Middle frontal gyrus (tissue), 1 donor: Measurements from ENCODE around the gene IKZF4.
"Not testable (repeated sequence)": the region's sequence is repeated elsewhere in the genome, so short reads cannot be mapped to it uniquely, and the experiment has no call there.

Source experiments
- DNase-seq: peaks from one replicate; pipeline ENCODE4 v3.0.0-alpha.2; 2015; ENCODE audit warnings: low spot score; ENCODE audit errors: extremely low spot score

IKZF4 gene

DNA sequence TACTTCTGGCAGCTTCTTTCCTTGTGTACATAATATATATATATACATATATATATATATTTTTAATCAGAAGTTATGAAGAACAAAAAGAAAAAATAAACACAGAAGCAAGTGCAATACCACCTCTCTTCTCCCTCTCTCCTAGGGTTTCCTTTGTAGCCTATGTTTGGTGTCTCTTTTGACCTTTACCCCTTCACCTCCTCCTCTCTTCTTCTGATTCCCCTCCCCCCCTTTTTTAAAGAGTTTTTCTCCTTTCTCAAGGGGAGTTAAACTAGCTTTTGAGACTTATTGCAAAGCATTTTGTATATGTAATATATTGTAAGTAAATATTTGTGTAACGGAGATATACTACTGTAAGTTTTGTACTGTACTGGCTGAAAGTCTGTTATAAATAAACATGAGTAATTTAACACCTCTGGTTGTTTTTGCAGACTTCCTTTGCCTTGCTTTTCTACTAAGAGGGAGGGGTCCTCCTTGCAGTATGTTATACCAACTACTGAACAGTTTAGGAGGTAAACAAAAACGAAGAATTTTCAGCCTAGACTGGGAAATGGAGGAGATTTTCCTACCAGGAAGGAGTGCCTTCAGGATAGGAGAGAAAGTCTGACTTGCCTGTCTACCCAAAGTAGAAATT is 17.3 kb downstream of the IKZF4 start:
- no peak for DNase-seq

DNA sequence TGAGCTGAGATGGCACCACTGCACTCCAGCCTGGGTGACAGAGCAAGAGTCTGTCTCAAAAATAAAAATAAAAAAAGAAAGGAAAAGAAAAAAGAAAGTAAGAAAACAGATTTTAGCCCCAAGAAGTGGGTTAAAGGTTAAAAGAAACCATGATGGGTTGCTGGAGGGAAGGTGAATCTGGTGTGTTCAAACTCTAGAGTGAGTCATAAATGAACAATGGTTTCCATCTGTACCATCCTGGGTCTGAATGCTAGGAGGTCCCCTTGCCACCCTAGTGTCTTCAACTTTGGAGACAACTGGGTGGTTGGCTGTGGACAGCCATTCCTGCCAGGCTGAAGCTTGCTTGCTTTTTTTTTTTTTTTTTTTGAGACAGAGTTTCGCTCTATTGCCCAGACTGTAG is 19.3 kb downstream of the IKZF4 start:
- no peak for DNase-seq

DNA sequence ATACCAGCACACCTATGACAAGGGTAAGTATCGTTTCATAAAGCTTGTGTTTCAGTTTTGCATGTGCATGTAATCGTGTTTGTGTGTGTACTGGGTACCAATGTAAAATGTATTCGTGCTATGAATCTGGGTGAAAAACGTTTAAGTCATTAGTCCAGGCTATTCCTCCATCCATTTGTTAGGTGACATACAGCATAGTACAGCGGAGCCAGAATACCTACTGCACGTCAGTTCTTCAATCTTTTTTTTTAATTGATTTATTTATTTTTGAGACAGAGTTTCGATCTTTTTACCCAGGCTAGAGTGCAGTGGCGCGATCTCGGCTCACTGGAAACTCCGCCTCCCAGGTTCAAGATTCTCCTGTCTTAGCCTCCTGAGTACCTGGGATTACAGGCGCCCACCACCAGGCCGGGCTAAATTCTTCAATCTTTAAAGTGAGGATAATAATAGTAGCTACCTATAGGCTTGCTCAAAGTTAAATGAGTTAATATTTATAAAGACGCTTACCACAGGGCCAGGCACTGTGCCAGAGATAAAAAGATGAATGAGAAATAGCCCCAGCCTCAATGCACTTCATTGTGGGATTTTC is 20.2 kb downstream of the IKZF4 start:
- DNase-seq = no peak

DNA sequence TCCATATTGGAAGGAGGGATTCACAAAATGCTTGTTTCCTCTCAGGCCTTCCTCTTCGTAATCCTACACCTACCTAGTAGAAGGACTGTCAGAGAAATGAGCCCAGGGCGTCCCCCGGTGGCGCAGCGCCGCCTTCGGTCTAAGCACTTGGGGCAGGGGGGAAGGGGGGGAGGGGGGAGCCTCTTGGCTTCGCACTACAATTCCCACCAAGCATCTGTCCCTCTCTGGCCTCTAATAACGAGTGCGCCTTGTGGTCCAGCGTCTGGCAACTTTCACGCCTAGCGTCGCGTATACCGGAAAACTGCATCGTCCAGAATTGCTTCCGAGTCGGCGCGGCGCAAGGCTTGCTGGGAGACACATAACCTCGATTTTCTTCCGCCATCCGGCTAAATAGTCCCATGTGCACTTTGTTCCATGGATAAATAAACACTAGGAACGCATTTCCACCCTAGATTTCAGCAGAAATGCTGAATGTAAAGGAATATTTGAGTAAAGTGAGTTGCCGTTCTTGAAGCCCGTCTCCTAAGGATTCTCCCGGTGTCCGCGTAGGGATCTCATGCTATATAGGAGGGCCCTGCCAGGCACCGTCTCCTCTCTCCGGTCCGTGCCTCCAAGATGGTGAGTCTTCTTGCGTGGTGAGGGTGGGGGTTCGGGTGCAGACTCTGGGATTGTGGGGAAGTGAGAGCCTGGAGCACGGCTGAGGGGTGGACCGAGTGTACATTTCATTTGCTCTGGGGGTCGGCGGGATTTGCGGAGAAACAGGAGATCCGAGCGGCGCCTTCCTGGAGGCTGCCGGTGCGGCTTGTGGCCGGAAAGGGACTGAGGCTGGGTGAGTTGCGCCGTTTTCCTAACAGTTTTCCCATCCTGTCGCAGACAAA is 20.9 kb downstream of the IKZF4 start, which contains the start of gene RPS26:
RPS26 (plus strand) TSS at position 367 of the 878 bp plus-strand sequence; CDS start at position 616, 249 bp downstream.
- peak; percentile 95 for DNase-seq

DNA sequence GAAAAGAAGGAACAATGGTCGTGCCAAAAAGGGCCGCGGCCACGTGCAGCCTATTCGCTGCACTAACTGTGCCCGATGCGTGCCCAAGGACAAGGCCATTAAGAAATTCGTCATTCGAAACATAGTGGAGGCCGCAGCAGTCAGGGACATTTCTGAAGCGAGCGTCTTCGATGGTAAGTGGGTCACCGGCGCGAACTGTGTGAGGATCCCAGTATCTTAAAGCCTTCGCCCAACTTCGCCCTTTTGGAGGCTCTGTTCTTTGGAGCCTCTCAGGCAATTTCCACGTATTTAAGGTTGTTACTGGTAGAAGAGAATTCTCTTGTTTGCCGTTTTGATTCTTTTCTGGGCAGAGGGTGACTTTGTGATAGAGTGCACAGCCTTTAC is 21.6 kb downstream of the IKZF4 start:
- not testable (repeated sequence) for DNase-seq

DNA sequence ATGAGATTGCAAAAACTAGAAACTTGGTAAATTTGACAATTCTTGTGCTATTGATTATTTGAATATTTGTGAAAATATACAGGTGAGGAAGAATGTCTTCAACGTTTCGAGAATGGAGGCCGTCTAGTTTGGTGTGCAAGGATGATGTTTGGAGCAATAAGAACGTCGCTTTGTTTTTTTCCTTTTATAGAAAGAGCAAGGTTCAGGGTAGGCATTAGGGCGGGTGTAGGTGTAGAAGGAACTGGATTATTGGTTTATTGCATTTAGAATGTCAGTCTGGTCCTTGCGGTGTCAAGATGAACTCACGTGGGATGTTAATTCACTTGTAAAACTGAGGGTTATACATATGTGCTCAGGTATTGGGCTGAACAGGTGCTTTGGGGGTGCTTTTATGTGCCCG is 22.0 kb downstream of the IKZF4 start:
- no peak for DNase-seq

DNA sequence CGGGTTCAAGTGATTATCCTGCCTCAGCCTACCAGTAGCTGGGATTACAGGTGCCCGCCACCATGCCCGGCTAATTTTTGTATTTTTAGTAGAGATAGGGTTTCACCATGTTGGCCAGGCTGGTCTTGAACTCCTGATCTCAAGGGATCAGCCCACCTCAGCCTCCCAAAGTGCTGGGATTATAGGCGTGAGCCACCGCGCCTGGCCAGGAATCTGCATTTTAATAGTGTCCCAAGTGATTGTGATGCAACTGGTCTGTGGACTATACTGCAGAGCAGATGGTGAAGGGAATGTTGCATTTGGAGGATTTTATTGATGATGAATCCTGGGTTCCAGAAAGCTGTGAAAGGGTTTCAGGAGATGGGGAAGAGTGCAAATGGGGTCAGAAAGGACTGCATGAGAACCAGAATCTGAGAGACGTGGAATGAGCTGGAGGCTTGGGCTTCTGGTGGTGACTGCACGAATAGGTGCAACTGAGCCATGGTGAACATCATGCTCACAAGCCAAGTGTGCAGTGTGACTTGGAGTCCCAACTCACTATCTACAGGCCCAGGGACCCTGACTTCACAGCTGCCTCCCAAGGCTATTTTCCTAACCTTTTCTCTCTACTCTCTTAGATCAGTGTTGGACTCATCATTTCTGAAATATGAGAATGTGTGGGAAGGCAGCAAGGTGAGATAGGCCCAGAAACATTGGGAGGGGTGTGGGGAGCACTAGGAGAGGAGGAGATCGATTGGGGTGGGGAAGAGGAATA is 25.4 kb downstream of the IKZF4 start:
- no peak for DNase-seq

DNA sequence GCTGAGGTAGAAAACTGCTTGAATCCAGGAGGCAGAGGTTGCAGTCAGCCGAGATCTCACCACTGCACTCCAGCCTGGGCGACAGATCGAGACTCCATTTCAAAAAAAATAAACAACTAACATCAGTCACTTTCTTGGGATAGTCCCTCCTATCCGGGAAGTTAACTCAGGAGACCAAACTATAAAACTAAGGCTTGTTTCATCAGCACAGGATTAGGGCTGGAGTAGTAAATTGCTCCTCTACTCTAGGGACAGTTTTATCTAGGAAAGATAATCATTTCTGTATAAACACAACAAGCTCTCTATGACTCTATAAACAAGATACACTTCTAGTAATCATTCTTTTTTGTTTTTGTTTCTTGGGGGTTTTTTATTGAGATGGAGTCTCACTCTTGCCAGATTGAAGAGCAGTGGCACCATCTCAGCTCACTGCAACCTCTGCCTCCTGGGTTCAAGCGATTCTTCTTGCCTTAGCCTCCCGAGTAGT is 32.6 kb downstream of the IKZF4 start:
- no peak for DNase-seq

DNA sequence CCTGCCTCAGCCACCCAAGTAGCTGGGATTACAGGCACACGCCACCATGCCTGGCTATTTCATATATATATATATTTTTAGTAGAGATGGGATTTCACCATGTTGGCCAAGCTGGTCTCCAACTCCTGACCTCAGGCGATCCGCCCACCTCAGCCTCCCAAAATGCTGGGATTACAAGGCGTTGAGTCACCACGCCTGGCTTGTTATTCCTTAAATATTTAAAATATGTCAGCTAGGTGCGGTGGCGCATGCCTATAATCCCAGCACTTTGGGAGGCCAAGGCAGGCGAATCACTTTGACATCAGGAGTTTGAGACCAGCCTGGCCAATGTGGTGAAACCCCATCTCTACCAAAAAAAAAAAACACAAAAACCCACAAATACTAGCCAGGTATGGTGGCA is 39.1 kb downstream of the IKZF4 start:
- not testable (repeated sequence) for DNase-seq

DNA sequence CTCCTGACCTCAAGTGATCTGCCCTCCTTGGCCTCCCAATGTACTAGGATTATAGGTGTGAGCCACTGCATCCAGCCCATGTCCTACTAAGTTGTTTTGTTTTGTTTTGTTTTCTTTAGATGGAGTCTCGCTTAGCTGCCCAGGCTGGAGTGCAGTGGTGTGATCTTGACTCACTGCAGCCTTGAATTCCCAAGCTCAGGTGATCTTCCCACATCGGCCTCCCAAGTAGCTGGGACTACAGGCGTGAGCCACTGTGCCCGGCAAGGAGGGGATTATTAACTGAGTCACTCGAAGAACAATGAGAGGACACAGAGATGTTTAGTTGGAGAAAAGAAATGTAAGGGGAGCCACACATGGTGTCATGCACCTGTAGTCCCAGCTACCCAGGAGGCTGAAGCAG is 41.1 kb downstream of the IKZF4 start:
- DNase-seq = no peak

DNA sequence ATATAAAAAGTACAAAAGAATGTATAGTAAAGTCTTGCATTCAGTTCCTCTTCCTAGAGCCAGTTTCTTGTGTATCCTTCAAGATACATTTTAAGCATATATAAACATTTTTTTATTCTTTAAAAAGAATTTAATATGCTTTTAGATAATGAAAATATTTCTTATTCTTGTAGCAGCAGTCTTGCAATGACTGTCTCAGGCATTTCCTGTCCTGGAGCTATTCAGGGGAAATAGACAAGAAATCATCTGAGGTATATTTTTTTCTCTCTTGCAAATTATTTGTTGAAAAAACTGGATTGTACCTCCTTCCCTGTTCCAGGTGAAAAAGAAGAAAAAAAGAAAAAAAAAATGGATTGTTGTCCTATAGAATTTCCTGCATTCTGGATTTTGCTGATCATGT is 42.2 kb downstream of the IKZF4 start:
- no peak for DNase-seq

DNA sequence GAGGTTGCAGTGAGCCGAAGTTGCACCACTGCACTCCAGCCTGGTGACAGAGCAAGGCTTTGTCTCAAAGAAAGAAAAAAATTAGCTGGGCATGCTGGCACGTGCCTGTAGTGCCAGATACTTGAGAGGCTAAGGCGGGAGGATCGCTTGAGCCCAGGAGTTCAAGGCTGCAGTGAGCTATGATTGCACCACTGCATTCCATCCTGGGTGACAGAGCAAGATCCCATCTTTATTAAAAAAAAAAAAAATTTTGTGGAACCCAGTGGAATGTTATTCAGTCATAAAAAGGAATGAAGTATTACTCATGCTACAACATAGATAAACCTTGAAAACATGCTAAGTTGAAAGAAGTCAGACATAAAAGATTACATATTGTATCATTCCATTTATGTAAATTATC is 50.8 kb downstream of the IKZF4 start:
- DNase-seq = no peak

DNA sequence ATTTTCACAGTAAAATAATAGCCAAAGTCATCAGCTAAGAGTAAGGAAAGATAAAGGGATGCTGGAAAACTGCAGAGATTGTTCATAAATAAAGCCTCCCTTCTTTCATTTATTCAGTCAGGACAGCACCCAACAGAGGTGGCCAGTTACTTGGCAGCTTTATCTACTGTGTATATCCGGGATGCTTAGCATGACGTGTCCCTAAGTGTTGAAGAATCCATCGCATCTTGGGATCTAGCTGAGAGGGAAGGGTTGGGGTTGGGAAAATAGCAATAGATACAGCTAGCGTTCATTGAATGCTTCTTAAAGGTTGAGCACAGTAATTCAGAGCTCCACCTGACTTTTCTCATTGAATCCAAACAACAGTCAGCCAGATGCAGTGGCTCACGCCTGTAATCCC is 53.6 kb downstream of the IKZF4 start:
- DNase-seq = no peak

DNA sequence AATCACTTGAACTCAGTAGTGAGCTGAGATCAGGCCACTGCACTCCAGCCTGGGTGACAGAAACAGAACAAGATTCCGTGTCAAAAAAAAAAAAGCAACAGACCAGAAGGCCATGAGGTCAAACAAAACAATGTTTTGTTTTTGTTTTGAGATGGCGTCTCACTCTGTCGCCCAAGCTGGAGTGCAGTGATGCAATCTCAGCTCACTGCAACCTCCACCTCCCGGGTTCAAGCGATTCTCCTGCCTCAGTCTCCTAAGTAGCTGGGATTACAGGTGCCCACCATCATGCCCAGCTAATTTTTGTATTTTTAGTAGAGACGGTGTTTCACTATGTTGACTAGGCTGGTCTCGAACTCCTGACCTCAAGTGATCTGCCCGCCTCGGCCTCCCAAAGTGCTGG is 57.1 kb downstream of the IKZF4 start:
- DNase-seq = not testable (repeated sequence)

DNA sequence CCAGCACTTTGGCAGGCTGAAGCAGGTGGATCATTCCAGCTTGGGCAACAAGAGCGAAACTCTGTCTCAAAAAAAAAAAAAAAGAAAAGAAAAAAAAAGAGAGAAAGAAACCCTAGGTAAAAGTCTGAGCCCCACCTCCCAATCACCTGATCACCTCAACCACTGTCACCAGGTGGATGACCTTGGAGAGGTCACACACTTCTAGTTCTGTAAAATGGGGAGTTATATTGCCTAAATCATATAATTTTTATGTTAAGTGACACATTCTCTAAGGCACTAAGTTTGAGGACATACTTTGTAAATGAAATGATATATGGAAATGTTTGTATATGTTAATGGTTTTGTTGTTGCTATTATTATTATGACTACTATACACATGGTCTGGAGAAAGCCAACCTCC is 57.6 kb downstream of the IKZF4 start:
- no peak for DNase-seq

DNA sequence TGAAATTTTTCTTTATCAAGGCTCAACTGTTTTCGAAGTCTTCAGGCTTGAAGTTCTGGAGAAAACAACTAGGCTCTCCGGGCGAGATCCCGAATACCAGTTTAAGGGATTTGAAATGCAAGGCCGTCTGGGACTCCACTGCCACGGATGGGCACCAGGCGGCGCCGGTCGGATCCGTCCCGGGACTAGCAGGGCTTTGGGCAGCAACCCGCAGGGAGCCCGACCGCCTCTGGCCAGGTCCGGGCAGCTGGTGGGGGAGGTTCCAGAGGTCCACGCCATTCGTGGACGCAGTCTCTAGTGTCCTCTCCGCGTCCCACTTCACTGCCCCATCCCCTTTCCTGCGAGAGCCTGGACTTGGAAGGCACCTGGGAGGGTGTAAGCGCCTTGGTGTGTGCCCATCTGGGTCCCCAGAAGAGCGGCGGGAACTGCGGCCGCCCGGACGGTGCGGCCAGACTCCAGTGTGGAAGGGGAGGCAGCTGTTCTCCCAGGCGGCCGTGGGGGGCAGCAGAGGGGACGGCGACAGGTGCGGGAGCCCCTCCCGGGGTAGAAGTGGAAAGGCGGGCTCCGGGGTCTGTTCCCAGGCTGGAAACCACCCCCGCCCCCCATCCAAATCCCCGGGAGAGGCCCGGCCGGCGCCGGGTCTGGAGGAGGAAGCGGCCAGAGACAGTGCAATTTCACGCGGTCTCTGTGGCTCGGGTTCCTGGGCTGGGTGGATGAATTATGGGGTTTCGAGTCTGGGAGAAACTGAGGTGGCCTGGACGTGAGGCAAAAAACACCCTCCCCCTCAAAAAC is 58.3 kb downstream of the IKZF4 start:
- peak; percentile 22 for DNase-seq

DNA sequence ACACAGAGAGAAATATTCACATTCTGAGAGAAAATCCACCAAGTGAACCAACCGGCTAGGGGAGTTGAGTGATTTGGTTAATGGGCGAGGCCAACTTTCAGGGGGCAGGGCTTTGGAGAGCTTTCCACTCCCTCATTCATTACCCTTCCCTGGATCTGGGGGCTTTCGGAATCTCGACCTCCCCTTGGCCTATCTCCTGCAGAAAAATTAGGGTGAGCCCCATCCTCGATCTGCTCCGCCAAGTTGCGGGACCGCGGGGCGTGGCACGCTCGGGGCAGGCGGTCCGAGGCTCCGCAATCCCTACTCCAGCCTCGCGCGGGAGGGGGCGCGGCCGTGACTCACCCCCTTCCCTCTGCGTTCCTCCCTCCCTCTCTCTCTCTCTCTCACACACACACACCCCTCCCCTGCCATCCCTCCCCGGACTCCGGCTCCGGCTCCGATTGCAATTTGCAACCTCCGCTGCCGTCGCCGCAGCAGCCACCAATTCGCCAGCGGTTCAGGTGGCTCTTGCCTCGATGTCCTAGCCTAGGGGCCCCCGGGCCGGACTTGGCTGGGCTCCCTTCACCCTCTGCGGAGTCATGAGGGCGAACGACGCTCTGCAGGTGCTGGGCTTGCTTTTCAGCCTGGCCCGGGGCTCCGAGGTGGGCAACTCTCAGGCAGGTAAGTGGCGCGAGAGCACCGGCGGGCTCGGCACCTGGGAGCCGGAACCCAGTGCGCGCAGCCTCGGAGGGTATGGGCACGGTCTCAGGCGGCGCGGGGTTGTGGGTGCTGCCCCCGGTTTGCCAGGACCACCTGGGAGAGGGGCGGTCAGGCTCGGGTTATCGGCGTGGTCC is 59.1 kb downstream of the IKZF4 start, which contains the start of gene ERBB3:
ERBB3 (plus strand) TSS at position 443 of the 833 bp plus-strand sequence; CDS start at position 579, 136 bp downstream.
- DNase-seq = peak; percentile 36

DNA sequence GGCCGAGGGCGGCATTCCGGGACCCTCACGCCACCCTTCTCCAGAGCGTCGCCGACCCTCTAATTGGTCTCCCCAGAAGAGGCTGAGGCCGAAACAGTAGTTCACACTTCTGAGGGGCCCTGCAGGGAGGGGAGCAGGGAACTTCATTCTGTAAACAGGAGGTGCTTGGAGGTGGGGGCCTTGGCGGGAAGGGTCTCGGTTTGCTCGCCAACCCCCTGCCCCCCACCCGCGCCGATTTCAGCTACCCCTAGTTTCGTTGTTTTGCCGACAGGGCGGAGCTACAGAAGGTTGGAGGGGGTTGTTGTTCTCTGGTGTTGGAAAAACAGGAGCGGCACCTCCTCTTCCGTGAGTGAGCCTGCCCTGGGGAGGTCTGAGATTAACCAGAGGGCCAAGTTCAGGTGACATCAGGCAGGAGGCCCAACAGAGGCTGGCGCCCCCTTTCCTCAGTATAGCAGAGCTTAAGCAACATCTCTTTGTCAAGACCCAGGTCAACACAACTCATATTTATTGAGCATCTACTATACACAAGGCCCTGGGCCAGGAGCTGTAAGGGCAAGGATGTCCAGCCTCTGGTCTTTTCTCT is 59.8 kb downstream of the IKZF4 start:
- no peak for DNase-seq
